ENCODE measurements around the gene GUCA2B. TPM values are rescaled to one million over a fixed set of nuclear protein-coding genes. Genes with fewer than 3 reads are reported as not detected.

The GUCA2B gene
- total RNA-seq, 1 donor from 2014 or later, result not detected

DNA sequence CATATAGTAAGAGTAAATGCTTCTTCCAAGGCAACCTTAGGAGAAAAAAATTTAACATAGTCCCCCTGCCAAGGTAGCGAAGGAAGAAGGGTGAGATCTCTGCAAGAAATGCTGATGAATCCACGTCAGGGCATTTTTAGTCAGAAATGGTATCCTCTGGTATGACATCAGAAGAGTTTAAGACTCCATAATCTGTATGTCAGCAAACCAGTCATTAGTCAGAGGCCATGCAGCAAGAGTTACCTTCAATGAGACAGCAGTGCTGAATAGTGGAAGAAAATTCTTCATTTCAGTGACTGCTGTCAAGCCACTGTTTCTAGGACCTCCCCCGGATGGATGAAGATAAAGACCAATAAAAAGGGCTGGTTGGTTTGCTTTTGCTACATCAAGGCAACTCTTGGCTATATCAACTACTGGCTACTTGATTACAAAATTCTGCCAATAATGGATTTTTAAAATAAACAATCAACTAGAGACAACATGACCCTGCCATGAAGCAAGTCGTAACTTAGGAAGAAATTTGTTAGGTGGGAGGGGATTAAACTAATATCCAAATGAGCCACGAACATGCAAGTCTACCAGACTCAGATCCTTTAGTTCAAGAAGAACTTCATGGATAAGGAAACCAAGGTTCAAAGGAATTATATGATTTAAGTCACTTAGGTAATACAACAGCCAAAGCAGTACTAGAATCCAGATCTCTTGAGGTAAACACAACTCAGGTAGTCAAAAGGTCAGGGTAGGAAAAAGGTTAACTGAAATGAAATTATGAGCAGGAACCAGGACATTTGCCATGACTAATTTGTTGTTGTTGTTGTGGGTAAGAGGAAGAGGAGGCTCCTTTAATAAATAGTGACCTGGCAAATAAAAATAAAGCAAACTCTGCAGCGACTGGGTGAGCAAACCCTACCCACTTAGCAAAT lies 37.0 kb downstream of the GUCA2B start:
- no peaks in the 10 kb centered on the region for H3K9me3 ChIP-seq
- DNase-seq (ENCODE audit: low spot score in 2 of 2), result no peak
- intact Hi-C loops (cut with DNase I), result no loop called here
- H3K27ac ChIP-seq, result no peak overlapping the region
- H3K4me3 ChIP-seq, result no peak overlapping the region
- peaks cover 15 to 53% of the 10 kb centered on the region in 2 donors for H3K36me3 ChIP-seq
- no peaks in the 10 kb centered on the region for H3K4me1 ChIP-seq
- H3K27me3 ChIP-seq, result no peaks in the 10 kb centered on the region
- TF ChIP-seq, protein P1, sequence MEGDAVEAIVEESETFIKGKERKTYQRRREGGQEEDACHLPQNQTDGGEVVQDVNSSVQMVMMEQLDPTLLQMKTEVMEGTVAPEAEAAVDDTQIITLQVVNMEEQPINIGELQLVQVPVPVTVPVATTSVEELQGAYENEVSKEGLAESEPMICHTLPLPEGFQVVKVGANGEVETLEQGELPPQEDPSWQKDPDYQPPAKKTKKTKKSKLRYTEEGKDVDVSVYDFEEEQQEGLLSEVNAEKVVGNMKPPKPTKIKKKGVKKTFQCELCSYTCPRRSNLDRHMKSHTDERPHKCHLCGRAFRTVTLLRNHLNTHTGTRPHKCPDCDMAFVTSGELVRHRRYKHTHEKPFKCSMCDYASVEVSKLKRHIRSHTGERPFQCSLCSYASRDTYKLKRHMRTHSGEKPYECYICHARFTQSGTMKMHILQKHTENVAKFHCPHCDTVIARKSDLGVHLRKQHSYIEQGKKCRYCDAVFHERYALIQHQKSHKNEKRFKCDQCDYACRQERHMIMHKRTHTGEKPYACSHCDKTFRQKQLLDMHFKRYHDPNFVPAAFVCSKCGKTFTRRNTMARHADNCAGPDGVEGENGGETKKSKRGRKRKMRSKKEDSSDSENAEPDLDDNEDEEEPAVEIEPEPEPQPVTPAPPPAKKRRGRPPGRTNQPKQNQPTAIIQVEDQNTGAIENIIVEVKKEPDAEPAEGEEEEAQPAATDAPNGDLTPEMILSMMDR (IDR thresholded peaks at IDR 0.05), result no peak

DNA sequence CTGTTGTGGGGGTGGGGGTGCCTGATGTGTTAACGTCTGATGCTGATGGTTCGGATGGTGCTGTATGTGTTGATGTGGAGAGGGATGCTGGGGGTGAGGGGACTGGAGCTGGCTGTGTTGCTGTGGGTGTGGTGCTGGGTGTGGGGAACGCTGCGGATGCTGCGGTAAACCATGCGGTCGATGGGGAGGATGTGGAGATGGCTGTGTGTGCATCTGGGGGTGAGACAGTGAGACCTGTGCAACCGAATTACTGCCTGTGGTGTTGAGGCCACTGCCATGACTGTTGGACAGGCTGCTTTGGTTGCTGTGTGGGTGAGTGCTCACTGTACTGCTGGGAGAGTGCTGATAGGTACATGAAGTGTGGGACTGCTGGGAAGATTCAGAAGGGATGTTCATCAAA lies 38.1 kb downstream of the GUCA2B start:
- H3K36me3 ChIP-seq, result peaks cover 15 to 59% of the 10 kb centered on the region in 2 donors
- no peak for DNase-seq (ENCODE audit: low spot score in 2 of 2)
- H3K9me3 ChIP-seq, result no peaks in the 10 kb centered on the region
- no peaks in the 10 kb centered on the region for H3K27me3 ChIP-seq
- TF ChIP-seq, protein P1 (IDR thresholded peaks at IDR 0.05), result no peak
- H3K4me1 ChIP-seq, result no peaks in the 10 kb centered on the region
- H3K27ac ChIP-seq, result no peak overlapping the region
- intact Hi-C loops (cut with DNase I), result no loop called here
- H3K4me3 ChIP-seq, result no peak overlapping the region

DNA sequence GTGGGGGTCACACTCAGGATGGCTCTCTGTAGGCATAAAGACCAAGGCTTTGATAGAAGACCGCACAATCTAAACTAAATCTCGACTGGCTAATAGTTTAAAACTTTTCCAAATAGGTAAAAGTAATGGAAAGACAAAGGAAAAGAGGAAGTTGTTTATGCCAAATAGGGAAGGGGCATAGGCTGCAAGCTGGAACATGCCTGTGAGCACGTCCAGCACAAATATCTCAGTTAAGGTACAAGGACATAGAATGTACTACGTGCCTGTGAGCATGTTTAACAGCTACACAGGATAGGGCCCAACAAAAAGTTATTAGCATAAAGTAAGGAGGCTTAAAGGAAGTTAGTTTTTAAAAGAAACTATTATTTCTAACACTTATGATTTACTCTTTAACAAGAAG lies 38.9 kb downstream of the GUCA2B start:
- Histone ChIP-seq H3K36me3 (peaks cover 19 to 64% of the 10 kb centered on the region in 2 donors), H3K27ac (no peak overlapping the region), H3K4me3 (no peak overlapping the region), H3K9me3 (no peaks in the 10 kb centered on the region), H3K27me3 (no peaks in the 10 kb centered on the region), H3K4me1 (no peaks in the 10 kb centered on the region)
- no peak for DNase-seq (ENCODE audit: low spot score in 2 of 2)
- intact Hi-C loops (cut with DNase I), result no loop called here
- TF ChIP-seq, protein P1 (IDR thresholded peaks at IDR 0.05), result no peak

DNA sequence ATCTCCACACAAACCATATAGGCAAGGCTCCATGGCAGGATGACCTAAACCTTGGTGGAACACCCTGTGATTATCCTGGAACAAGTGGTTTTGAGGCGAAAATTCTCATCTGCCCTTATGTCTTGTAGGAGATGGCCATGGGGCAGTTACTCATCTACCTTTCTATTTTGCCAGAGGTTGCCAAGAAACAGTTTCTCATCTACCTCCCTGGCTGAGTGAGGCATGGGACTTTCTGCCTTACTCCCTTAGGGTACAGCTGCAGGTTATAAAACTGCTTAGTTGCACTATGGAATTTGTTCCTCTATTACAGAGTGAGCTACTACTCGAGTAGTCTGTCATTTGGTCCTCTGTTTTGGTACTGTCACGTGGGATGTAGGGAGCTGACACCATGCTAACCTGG lies 42.6 kb downstream of the GUCA2B start:
- Histone ChIP-seq H3K36me3 (peaks cover 7 to 45% of the 10 kb centered on the region in 2 donors), H3K4me3 (no peak overlapping the region), H3K27ac (no peak overlapping the region), H3K9me3 (no peaks in the 10 kb centered on the region), H3K27me3 (no peaks in the 10 kb centered on the region), H3K4me1 (no peaks in the 10 kb centered on the region)
- intact Hi-C loops (cut with DNase I), result no loop called here
- DNase-seq (ENCODE audit: low spot score in 2 of 2), result no peak
- TF ChIP-seq, protein P1 (IDR thresholded peaks at IDR 0.05), result no peak

DNA sequence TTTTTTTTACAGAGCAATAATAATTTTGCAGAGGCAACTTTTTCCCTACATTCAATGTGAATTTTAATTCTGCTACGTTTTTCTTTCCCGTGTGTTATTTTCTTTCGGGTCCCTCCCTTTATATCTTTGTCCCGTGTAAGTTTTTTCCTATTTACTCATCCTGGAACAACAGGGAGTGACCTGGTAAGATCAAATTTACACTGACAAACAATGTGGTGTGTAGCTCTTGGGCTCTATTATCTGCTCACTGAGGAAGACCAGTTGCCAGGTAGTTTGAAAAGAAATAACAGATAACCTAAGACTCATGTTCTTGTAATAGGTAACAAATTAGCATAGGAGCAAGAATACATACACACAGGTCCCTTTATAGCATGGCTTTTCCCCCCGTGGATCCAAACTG lies 45.0 kb downstream of the GUCA2B start:
- intact Hi-C loops (cut with DNase I), result no loop called here
- Histone ChIP-seq H3K27ac (no peak overlapping the region), H3K9me3 (no peaks in the 10 kb centered on the region), H3K4me1 (no peaks in the 10 kb centered on the region), H3K4me3 (no peak overlapping the region), H3K27me3 (no peaks in the 10 kb centered on the region), H3K36me3 (peaks cover 16 to 46% of the 10 kb centered on the region in 2 donors)
- TF ChIP-seq, protein P1 (IDR thresholded peaks at IDR 0.05), result no peak
- no peak for DNase-seq (ENCODE audit: low spot score in 2 of 2)

All from ascending aorta (tissue), 2 donors.